Right lobe of liver (tissue), 6 donors: ENCODE measurements around the gene RNF13. TPM values are rescaled to one million over a fixed set of nuclear protein-coding genes. Genes with fewer than 3 reads are reported as not detected.

ENCODE experiments used
- ATAC-seq, 4 donors: fragments of 200-7000 bp; cut with Tn5 transposase; one replicate each; pipeline ENCODE4 v1.9.1; 2020; ENCODE audit warnings: mild to moderate bottlenecking in 4 of 4, moderate library complexity in 4 of 4
- DNase-seq, 3 donors: peaks; one replicate each; pipeline ENCODE4 v3.0.0-alpha.2; 2020
- H3K27ac ChIP-seq, 3 donors: fragments of 200-600 bp; one replicate each; pipeline ENCODE4 v1.8.0; 2022
- H3K27me3 ChIP-seq, 2 donors: fragments of 200-600 bp; one replicate each; pipeline ENCODE4 v1.8.0; 2022
- H3K36me3 ChIP-seq, 4 donors: fragments of 200-600 bp; sonication (generic) in 1 of 4; one replicate each; pipeline versions ENCODE4 v1.5.1 to v1.8.0; 2017 to 2022; ENCODE audit warnings: control low read depth in 1 of 4
- H3K4me1 ChIP-seq, 4 donors: fragments of 200-600 bp; sonication (generic) in 1 of 4; one replicate each; pipeline versions ENCODE4 v1.5.1 to v1.8.0; 2017 to 2022; ENCODE audit warnings: control low read depth in 1 of 4
- H3K4me3 ChIP-seq, 3 donors: fragments of 200-600 bp; one replicate each; pipeline ENCODE4 v1.8.0; 2022
- H3K9me3 ChIP-seq, 4 donors: fragments of 200-600 bp; sonication (generic) in 1 of 4; one replicate each; pipeline versions ENCODE4 v1.5.1 to v1.8.0; 2017 to 2022; ENCODE audit warnings: control low read depth in 1 of 4
- CTCF ChIP-seq, 4 donors: fragments of 200-600 bp in 3 of 4; fragments of 450-650 bp in 1 of 4; IDR thresholded peaks; one replicate each; pipeline versions ENCODE4 v1.5.1 to v1.8.0; 2016 to 2022; ENCODE audit warnings: antibody characterized with exemption in 4 of 4, mild to moderate bottlenecking in 2 of 4
- POLR2A ChIP-seq: fragments of 450-650 bp; IDR thresholded peaks from one replicate; pipeline ENCODE4 v1.6.1; 2017; ENCODE audit warnings: antibody characterized with exemption, mild to moderate bottlenecking
- WGBS: methylation state at CpG from one replicate; pipeline ENCODE4 v1.1.6; 2018; ENCODE audit warnings: low coverage, low lambda C conversion rate; ENCODE audit not compliant: insufficient coverage; ENCODE audit errors: missing lambda C conversion rate; 5-methylcytosine and 5-hydroxymethylcytosine counted together
- intact Hi-C, 2 donors: fragments of 100-400 bp; cut with DNase I; formaldehyde crosslinking; loops; one replicate each; pipeline versions ENCODE4 v1.11.2 to v1.14.1; 2022
- total RNA-seq, 6 experiments: library from RNA; depleted of rRNA in 2 of 6; stranded (reverse); fragments of >200 nt in 2 of 6; fragmentation: NEBNext Ultra II Directional in 3 of 6; extraction: Animal tissue kit (Norgen Biotek cat#: 25700) in 3 of 6; gene quantifications; one replicate each; pipeline versions ENCODE4 v1.1.0 to v1.2.4, GENCODE V29; 2016 to 2023
- donor health status: DM: no; HTN: yes; CAD: no.
- donor health status: DM: no; HTN: no; CAD: no.
- donor health status: DM: no; HTN: no; CAD: no.
- donor health status: DM: no; HTN: yes; CAD: no.
- donor health status: DM: no; HTN: yes; CAD: no.

RNF13 gene
- total RNA-seq, 6 experiments from 2014 or later = 45.0 to 55.6 (median 47.5) TPM

GRCh38 chr3:149772861-149773260 lies 40.2 kb upstream of the RNF13 start:
- no peaks in the 10 kb centered on the region for H3K9me3 ChIP-seq
- H3K27ac ChIP-seq = no peak overlapping the region
- no peak for DNase-seq
- WGBS = 100% methylated on average over 1 of the region's 2 CpGs
- no peak for TF ChIP-seq POLR2A
- TF ChIP-seq CTCF (IDR thresholded peaks at IDR 0.05) = no peak
- no peak for ATAC-seq
- H3K36me3 ChIP-seq = no peaks in the 10 kb centered on the region
- no peaks in the 10 kb centered on the region for H3K27me3 ChIP-seq
- no peaks in the 10 kb centered on the region for H3K4me1 ChIP-seq
- H3K4me3 ChIP-seq = no peak overlapping the region
- intact Hi-C loops = no loop called here

- Histone ChIP-seq H3K27me3 (no peaks in the 10 kb centered on the region), H3K9me3 (no peaks in the 10 kb centered on the region), H3K36me3 (no peaks in the 10 kb centered on the region), H3K4me3 (no peak overlapping the region), H3K4me1 (no peaks in the 10 kb centered on the region), H3K27ac (no peak overlapping the region)
- DNase-seq (no peak), ATAC-seq (no peak)
- 62% methylated on average over 1 of the region's 1 CpG for WGBS
- TF ChIP-seq POLR2A = no peak
- intact Hi-C loops = no loop called here
These were observed 36.8 kb upstream of the RNF13 start for GRCh38 chr3:149776170-149776569.

- Histone ChIP-seq H3K9me3 (no peaks in the 10 kb centered on the region), H3K27ac (no peak overlapping the region), H3K27me3 (no peaks in the 10 kb centered on the region), H3K4me3 (no peak overlapping the region), H3K36me3 (no peaks in the 10 kb centered on the region), H3K4me1 (no peaks in the 10 kb centered on the region)
- no CpG with 5 or more reads among the region's 2 CpGs for WGBS
- TF ChIP-seq POLR2A (no peak), CTCF (IDR thresholded peaks at IDR 0.05) (no peak)
- ATAC-seq = peak in 2 of 4 donors; percentile 54 to 87
- intact Hi-C loops = no loop called here
- DNase-seq = no peak
These were observed 35.4 kb upstream of the RNF13 start for GRCh38 chr3:149777414-149778214.

- no peak for TF ChIP-seq CTCF (IDR thresholded peaks at IDR 0.05)
- TF ChIP-seq POLR2A = no peak
- peak in 2 of 4 donors; percentile 24 to 37 for ATAC-seq
- 57% methylated on average over 4 of the region's 4 CpGs for WGBS
- DNase-seq = no peak
- Histone ChIP-seq H3K4me1 (no peaks in the 10 kb centered on the region), H3K4me3 (no peak overlapping the region), H3K36me3 (no peaks in the 10 kb centered on the region), H3K9me3 (no peaks in the 10 kb centered on the region), H3K27me3 (no peaks in the 10 kb centered on the region), H3K27ac (no peak overlapping the region)
- intact Hi-C loops = no loop called here
These were observed 31.8 kb upstream of the RNF13 start for GRCh38 chr3:149781211-149781610.

GRCh38 chr3:149781741-149782140 lies 31.3 kb upstream of the RNF13 start:
- no peaks in the 10 kb centered on the region for H3K27me3 ChIP-seq
- intact Hi-C loops = no loop called here
- H3K4me1 ChIP-seq = no peaks in the 10 kb centered on the region
- ATAC-seq (peak in 1 of 4 donors; percentile 16), DNase-seq (no peak)
- H3K4me3 ChIP-seq = no peak overlapping the region
- no peaks in the 10 kb centered on the region for H3K9me3 ChIP-seq
- H3K36me3 ChIP-seq = no peaks in the 10 kb centered on the region
- no peak overlapping the region for H3K27ac ChIP-seq
- 71% methylated on average over 3 of the region's 3 CpGs for WGBS
- TF ChIP-seq CTCF (IDR thresholded peaks at IDR 0.05) (no peak), POLR2A (no peak)
